ENCODE measurements around the gene LYZL1. TPM values are rescaled to one million over a fixed set of nuclear protein-coding genes. Genes with fewer than 3 reads are reported as not detected.
"Not testable (repeated sequence)": the region's sequence is repeated elsewhere in the genome, so short reads cannot be mapped to it uniquely, and the experiment has no call there.

The LYZL1 gene
- total RNA-seq, 1 donor from 2014 or later: not detected

GRCh38 chr10:29257106-29257783 lies 31.6 kb upstream of the LYZL1 start:
- ATAC-seq: peak; percentile 98
- DNase-seq (ENCODE audit: low spot score): peak; percentile 73
- intact Hi-C loops (cut with DNase I): no loop called here

DNA sequence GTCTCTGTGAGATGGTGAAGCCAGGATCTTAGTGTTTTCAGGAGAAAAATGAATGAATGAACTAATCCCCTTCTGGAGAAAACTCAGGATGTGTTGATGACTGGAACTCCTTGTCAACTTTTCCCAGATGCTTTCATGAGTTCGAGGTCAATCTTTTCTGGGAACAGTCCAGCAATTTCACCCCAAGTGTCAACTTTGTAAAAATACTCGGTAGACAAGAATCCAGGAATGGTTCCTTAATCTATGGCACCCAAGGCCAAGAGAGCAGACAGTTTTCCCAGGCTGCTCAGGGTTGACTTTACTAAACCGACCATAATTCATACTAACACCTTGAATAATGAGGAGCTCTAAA lies 31.1 kb upstream of the LYZL1 start:
- intact Hi-C loops (cut with DNase I): no loop called here
- DNase-seq (ENCODE audit: low spot score) (no peak), ATAC-seq (no peak)

DNA sequence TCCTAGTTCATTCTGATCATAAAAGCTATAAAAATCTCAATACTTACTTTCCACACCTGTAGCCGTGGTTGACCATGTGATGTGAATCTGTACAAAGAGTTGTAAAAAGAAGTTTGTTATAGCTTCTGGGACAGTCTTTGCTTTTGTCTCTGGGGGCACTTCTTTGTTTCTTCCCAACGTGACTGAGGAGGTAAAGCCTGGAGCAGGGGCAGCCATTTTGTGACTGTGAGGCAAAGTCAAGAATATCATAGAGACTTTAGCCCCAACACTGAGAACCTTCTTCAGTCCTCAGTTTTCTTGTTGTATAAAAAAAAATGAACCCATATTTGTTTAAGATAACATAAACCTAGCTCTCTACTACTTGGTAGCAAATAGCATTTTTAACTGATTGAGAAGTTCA lies 29.4 kb upstream of the LYZL1 start:
- ATAC-seq: no peak
- DNase-seq (ENCODE audit: low spot score): no peak
- intact Hi-C loops (cut with DNase I): no loop called here

- ATAC-seq: no peak
- intact Hi-C loops (cut with DNase I): no loop called here
- no peak for DNase-seq (ENCODE audit: low spot score)
Measured at GRCh38 chr10:29263506-29263905, 25.4 kb upstream of the LYZL1 start.

GRCh38 chr10:29265210-29265768 lies 23.6 kb upstream of the LYZL1 start:
- intact Hi-C loops (cut with DNase I): no loop called here
- no peak for ATAC-seq

DNA sequence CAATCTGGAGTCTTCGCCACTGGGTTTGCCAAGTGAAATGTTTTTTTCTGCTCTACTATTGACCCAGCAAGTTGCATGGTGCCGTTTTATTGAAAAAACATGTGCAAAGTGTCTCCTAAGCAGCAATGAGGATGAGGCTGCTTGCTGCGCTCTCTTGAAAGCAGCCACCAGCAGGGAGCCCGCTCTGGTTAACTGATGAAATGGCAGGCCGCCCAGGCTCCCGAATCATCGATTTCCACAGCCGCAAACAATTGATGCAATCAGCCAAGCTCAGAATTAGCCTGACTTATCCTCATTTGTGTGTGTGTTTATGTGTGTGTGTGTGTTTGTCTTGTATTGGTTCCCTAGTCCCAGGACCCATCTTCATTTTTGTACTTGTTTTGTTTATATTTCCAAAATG lies 22.2 kb upstream of the LYZL1 start:
- intact Hi-C loops (cut with DNase I): no loop called here
- peak; percentile 77 for ATAC-seq
- no peak for DNase-seq (ENCODE audit: low spot score)

More at GRCh38 chr10:29265210-29265768, 23.6 kb upstream of the LYZL1 start:
- no peak for DNase-seq (ENCODE audit: low spot score)

DNA sequence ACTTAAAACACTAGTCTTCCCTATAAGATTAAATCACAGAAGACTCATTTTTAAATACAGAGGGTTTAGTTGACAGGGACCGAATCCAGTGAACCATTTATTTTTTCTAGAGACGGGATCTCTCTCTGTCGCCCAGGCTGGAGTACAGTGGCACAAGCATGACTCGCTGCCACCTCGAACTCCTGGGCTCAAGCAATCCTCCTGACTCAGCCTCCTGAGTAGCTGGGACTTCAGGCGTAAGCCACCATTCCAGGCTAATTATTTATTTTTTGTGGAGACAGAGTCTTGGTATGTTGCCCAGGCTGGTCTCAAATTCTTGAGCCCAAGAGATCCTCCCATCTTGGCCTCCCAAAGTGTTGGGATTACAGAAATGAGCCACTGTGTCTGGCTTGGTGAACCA lies 20.9 kb upstream of the LYZL1 start:
- no peak for ATAC-seq
- intact Hi-C loops (cut with DNase I): no loop called here
- DNase-seq (ENCODE audit: low spot score): no peak

- DNase-seq (ENCODE audit: low spot score): no peak
- no peak for ATAC-seq
- intact Hi-C loops (cut with DNase I): no loop called here
Measured at GRCh38 chr10:29269486-29269885, 19.4 kb upstream of the LYZL1 start.

- intact Hi-C loops (cut with DNase I): no loop called here
- ATAC-seq: no peak
Measured at GRCh38 chr10:29270883-29271282, 18.0 kb upstream of the LYZL1 start.

GRCh38 chr10:29271877-29272276 lies 17.0 kb upstream of the LYZL1 start:
- ATAC-seq: no peak
- DNase-seq (ENCODE audit: low spot score): no peak
- intact Hi-C loops (cut with DNase I): no loop called here

More at GRCh38 chr10:29270883-29271282, 18.0 kb upstream of the LYZL1 start:
- DNase-seq (ENCODE audit: low spot score): no peak

DNA sequence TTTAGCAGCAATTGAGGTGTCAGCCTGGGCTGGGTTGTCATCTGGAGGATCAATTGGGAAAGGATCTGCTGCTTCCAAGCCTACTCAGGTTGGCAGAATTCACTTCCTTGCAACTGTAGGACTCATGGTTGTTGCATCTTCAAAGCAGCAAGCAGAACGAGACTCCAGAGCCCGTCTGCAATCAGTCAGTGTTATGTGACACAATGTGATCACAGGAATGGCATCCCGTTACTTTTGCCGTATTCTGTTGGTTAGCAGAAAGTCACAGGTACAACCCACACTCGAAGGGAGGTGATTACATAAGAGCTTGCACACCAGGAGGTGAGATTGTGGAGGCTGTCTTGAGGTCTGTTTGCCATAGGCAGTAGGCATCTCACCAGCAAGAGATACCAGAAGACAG lies 15.4 kb upstream of the LYZL1 start:
- ATAC-seq: no peak
- intact Hi-C loops (cut with DNase I): no loop called here
- no peak for DNase-seq (ENCODE audit: low spot score)

DNA sequence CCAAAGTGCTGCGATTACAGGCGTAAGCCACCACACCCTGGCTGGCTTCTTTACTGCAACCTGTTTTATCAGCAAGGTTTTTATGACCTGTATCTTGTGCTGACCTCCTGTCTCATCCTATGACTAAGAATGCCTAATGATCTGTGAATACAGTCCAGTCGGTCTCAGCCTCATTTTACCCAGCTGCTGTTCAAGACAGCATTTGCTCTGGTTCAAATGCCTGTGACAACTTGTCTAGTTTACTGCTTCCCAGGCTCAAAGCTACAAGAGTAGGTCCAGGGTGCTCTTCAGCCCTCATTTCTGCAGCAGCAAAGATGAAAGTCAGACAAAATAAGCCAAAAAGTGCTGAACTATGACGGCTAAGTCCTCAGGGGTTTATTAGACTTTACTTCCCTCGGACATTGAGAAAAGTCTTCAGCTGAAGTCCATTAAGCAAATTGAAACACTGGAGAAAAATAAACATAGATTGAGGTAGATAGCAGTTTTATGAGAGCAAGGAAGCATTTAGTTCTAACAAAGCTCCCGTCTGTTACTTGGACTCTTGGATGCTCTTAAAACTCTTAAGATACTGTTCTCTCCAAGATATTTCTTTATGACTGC lies 12.5 kb upstream of the LYZL1 start:
- ATAC-seq (peak; percentile 53), DNase-seq (ENCODE audit: low spot score) (no peak)
- intact Hi-C loops (cut with DNase I): no loop called here

GRCh38 chr10:29277296-29277695 lies 11.6 kb upstream of the LYZL1 start:
- DNase-seq (ENCODE audit: low spot score) (no peak), ATAC-seq (no peak)

DNA sequence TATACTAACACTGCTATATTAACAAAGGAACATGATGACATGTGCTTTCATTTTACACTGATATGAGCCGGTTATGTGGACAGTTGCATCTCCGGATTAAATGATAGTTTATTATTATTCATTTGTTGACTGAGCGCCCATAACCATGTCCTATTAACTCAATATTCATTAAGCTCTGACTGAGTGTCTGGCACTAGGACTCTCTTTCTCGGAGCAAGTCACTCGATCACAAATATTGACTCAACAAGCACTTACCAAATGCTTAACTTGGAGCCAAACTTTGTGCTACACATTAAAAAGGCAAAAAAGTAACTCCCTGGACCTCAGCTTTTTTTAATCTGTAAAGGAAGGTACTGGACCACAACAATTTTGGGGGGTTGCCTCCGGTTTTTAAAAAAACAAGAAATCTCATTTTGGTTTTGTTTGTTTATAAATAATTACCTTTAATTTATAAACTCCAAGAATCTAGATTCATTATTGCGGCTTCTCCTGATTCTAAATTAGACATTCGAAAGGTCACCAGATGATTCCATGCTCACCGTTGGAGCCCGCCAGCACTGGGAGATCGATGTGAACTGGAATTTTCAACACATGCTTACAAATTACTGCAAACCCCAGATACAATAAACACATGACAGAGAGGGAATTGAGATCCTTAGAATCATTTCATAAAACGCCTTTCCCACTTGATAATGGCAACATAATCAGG lies 8.9 kb upstream of the LYZL1 start:
- ATAC-seq (no peak), DNase-seq (ENCODE audit: low spot score) (no peak)
- intact Hi-C loops (cut with DNase I): no loop called here

More at GRCh38 chr10:29277296-29277695, 11.6 kb upstream of the LYZL1 start:
- intact Hi-C loops (cut with DNase I): no loop called here

DNA sequence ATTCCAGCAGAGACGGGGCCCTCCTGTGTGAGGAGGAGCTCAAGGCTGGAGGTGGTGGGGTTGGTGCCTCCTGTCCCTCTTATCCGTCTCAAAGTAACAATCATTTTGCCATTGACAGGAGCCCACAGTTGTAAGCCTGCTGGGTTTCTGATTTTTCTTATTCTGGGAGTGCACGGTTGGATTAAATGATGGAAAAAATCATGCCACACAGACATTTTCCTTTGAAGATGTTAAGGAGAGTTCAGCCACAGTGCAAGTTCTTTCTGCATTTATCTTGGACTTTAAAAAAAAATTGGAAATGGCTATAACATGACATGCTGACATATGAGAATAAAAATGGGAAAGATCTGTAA lies 8.4 kb upstream of the LYZL1 start:
- intact Hi-C loops (cut with DNase I): no loop called here
- DNase-seq (ENCODE audit: low spot score) (no peak), ATAC-seq (no peak)

DNA sequence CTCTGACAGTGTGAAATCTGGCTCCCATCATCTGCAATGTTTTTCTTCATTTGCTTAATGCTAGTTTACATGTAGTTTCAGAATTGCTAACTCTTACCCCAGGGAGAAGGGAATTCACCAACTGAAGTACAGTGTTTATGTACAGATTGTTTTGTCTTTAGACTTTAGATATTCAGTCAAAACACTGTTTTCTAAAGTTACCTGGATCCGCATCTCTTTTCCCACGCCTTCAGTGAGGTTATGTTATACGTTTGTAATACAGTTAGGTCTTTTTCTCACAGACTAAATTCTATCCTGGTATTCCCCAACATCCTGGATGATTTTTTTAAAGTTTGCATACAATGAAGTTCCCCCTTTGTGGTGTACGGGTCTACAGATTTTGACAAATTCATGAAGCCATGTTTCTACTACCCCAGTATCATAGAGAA lies 3.2 kb upstream of the LYZL1 start:
- intact Hi-C loops (cut with DNase I): no loop called here
- ATAC-seq: no peak
- no peak for DNase-seq (ENCODE audit: low spot score)

GRCh38 chr10:29287635-29288034 lies 1.2 kb upstream of the LYZL1 start:
- intact Hi-C loops (cut with DNase I): no loop called here
- no peak for ATAC-seq
- DNase-seq (ENCODE audit: low spot score): no peak

DNA sequence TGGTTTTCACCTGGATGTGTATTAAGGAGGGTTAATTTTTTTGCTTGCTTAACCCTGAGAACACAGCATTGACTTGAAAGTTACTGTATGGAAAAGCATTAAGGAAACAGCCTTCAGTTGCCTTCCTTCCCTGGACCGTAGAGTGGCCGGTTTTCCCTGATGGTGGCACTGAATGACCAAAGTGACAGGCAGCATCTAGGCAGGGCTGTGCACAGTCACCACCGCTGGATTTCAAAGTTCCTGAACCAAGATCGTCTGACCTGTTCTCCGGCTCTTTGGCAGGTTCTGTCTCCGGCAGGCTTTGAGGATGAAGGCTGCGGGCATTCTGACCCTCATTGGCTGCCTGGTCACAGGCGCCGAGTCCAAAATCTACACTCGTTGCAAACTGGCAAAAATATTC lies 2.7 kb downstream of the LYZL1 start:
- intact Hi-C loops (cut with DNase I); ATAC-seq; DNase-seq (ENCODE audit: low spot score): not testable (repeated sequence)

DNA sequence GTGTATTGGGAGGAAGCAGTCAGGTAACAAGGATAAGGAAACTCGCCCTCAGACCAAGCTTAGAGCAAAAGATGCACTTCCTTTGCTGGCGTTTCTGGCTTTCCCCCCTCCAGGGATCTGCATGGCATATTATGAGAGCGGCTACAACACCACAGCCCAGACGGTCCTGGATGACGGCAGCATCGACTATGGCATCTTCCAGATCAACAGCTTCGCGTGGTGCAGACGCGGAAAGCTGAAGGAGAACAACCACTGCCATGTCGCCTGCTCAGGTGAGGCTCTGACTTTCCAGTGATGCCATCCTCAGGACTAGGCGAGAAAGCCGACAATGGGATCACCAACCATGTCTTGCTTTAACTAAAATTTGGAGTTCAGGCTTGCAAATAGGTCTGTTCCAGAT lies 3.5 kb downstream of the LYZL1 start:
- ATAC-seq; intact Hi-C loops (cut with DNase I); DNase-seq (ENCODE audit: low spot score): not testable (repeated sequence)

DNA sequence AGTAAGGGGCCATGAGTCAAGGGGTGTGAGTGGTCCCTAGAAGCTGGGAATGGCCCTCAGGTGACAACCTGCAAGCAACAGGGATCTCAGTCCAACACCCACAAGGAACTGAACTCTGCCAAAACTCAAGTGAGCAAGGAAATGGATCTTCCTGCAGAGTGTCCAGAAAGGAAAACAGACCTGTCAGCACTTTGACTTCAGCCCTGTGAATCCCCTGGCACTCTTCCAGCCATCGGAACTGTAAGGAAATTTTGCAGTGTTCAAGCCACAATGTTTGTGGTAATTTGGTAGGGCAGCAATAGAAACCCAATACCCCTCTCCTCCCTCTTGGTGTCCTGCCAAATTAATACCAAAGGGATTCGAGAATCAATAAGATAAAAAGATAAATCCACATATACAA lies 6.9 kb downstream of the LYZL1 start:
- intact Hi-C loops (cut with DNase I): no loop called here

More for the DNA sequence above, 6.9 kb downstream of the LYZL1 start:
- ATAC-seq: no peak
- DNase-seq (ENCODE audit: low spot score): no peak
